NCI-H1417 (cell line): Measurements from ENCODE around the gene SEC14L1.
"Not testable (repeated sequence)": the region's sequence is repeated elsewhere in the genome, so short reads cannot be mapped to it uniquely, and the experiment has no call there.

Source experiments
- DNase-seq, 3 experiments: peaks; one replicate each; lab custom pipeline; 2025; lab: John Stamatoyannopoulos, UW

The SEC14L1 gene

DNA sequence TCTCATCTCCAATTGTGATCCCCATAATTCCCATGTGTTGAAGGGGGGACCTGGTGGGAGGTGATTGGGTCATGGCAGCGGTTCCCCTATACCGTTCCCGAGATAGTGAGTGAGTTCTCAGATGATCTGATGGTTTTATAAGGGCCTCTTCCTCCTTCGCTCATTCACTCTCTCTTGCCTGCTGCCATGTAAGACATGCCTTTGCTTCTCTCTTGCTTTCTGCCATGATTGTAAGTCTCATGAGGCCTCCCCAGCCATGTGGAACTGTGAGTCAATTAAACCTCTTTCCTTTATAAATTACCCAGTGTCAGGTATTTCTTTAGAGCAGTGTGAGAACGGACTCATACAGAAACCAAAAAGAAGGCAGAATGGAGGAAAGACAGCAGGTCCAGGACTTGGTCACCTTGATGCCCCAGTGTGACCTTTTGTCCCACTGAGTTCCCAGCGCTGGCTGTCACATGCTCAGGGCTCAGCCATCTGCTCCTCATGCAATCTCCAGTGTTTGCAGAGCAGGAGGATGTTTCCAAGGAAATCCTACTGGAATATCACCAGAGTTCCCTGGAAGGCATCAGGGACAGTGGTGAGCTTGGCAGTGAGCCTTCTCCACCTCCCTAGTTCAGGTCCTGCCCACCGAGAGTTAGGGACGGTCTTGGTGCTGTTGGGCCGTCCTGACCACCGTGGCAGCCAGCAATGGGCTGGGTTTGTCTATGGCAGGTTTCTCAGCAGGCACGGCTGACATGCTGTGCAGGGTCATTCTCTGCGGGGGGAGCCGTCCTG lies 96.7 kb downstream of the SEC14L1 start:
- DNase-seq, result no peak

- DNase-seq, result no peak
These were observed 100.2 kb downstream of the SEC14L1 start for GRCh38 chr17:77240976-77241375.

GRCh38 chr17:77242118-77242851 lies 101.5 kb downstream of the SEC14L1 start:
- peak in 2 of 3 experiments; percentile 90 to 93 for DNase-seq

DNA sequence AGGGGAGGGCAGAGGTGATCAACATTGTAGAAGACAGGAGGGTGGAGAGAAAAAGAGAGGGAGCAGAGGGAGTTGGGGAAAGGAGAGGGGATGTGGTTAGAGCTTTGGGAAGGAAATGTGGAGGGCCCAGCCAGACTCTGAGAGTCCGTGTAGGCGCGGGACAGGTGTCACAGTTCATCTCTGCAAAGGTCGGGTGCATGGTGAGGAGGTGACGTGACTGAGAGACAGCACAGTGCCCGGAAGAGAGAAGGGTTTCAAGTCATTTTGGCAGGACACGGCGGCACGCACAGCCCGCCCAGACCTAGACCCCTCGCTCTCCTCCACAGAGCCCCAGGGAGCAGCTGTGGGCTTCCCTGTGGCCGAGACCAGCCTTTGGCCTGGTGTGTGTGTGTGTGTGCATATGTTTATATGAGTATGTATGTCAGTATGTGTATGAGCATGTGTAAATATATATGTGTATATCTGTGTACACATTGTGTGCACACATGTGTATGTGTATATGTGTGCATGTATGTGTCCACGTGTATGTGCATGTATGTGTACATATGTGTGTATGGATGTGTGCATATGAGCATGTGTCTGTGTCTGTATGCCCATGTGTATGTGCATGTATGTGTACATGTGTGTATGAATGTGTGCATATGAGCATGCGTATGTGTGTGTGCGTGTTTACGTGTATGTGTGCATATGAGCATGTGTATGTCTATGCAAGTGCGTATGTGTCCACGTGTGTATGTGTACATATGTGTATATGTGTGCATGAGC lies 104.6 kb downstream of the SEC14L1 start:
- no peak for DNase-seq

DNA sequence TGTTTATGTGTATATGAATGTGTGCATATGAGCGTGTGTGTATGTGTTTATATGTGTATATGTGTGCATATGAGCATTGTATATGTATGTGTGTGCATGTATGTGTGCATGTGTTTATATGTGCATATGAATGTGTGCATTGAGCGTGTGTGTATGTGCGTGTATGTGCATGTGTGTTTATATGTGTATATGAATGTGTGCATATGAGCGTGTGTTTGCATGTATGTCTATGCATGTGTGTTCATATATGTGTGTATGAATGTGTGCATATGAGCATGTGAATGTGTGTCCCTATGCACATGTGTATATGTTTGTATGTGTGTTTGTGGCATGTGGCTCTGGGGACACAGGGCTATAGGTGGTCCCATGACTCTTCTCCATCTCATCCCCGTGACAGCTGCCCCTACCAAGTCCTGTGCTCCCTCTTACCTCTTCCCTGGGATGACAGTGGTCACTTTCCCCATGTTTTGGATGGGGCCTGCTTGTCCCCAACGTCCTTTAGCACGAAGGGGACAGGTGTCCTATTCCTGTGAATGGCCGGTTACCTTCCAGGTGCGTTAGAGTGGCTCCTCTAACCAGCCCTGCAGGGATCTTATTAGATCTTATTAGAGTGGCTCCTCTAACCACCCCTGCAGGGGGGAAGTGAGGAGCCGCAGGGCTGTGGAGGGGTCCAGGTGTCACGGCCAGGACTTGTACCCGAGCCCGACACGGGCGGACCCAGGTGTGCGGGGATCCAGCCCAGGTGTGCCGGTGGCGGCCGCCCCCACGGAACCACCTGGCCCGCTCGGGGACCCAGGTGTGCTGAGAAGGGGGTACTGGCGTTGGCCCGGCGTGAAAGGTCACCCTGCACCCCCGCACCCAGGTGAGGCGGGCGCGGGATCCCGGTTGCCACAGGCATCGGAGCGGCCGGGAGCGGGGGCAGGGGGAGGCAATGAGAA lies 105.6 kb downstream of the SEC14L1 start:
- peak in 2 of 3 experiments; percentile 62 to 65 for DNase-seq

DNA sequence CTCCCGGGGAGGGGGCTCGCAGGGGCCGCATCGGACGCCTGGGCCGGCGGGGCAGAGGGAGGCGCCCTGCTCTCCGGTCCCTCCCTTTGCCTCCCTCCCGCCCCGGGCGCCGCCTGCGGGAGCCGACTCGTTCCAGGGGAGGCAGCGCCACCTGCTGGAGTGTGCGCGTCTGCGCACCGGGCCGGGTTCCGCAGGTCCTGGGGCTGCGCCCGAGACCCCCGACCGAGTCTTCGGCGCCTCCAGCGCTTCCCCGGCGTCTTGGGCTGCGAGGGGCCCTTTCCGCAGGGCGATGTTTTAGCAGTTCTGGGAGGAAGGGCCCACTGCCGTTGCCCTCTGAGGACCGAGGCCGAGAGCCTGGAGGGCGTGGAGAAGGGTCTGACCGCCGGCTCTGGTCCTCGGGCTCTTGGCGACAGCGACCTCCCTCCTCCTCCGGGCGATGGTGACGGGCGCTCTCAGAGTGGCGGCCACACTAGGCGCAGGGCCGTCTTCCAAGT lies 106.3 kb downstream of the SEC14L1 start:
- DNase-seq, result peak; percentile 84 to 90 (median 87)

DNA sequence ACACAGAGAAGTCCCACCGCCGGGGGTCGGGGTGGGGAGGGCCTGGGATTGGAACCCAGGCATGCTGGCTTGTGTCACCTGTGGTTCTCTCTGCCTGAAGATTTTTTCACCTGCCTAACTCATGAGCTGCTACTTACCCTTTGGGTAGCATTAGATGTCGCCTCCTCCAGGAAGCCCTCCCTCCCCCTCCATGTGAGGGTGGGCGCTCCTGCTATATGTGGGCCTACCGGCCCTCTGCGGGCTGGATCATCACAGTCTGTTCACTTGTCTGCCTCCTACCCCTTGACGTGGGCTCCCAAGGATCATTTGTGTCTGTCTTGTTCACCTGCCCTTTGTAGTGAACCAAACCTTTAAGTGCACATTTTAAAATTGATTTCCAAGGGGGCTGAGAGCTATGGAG lies 106.8 kb downstream of the SEC14L1 start:
- DNase-seq, result no peak

GRCh38 chr17:77248216-77249114 lies 107.7 kb downstream of the SEC14L1 start:
- DNase-seq, result no peak

GRCh38 chr17:77251622-77252183 lies 110.9 kb downstream of the SEC14L1 start:
- no peak for DNase-seq

DNA sequence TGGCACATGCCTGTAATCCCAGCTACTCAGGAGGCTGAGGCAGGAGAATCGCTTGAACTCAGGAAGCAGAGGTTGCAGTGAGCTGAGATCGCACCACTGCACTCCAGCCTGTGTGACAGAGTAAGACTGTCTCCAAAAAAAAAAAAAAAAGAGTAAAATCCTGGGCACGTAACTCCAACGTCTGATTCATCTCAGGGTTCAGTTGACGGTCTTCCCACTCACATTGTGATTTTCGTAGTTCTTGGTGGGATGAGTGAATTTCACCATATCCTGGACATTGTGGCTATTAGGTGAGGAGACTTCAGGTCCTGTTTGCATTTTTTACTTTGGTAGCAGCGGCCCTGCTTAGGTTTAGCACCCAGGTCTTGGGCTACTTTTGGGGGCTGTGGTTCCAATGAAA lies 111.5 kb downstream of the SEC14L1 start:
- not testable (repeated sequence) for DNase-seq

DNA sequence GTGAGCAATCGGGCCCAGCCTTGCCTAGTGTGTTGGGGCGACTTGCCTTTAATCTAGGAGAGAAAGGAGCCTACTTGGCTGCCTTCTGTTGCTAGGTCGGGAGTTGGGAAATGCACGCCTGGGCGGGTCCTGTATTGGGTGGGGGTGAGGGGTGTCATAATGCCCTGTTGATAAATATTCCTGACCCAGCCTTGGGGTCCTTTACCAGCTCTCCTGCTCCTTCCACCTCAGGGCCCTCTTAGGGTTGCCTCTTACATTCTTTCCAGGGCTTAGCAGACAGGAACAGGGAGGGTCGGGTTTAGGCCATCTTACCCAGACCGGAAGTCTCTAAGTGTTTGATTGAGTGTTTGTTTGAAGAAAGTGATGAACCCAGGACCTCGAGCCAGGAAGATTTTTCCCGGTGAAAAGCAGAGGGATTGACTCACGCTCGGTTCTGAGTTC lies 112.9 kb downstream of the SEC14L1 start:
- DNase-seq, result no peak

DNA sequence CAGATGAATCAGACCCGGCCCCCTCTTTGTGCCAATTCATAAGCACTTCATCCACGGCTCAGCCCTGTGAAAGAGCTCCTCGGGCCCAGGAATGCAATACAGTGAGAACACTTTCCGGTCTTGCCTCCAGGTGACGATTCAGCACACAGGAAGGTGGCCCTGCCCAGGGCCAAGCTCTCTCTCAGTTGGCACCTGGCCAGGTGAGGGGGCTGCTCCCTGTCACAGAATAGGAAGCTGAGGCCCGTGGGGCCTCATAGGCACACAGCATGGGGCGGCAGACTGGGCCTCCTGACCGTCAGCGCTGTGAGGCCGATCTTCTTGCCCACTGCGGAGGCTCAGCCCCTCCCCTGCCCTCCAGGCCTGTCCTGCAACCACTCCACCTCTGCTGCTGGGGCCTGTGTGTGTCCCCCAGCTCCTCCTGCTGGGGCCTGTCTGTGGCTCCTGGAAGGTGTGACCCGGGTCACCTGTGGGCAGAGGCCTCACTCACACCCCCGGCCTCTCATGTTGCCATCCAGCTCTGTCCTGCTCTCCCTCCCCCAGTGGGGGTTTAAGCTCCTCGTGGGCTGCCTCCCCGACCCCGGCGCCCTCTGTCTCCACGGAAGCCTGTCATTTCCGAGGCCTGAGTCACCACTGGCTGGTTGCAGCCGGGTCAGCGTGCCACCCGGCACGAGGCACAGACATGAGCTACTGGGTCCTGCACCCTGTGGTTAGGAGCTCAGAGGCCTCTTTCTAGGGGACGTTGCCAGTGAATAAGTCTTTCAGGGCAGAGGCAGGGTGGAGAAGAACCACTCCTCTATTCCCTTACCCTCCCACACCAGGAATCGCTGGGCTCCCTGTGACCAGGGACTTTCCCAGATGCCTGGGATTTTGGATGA lies 114.4 kb downstream of the SEC14L1 start:
- DNase-seq, result peak in 2 of 3 experiments; percentile 76 to 87

DNA sequence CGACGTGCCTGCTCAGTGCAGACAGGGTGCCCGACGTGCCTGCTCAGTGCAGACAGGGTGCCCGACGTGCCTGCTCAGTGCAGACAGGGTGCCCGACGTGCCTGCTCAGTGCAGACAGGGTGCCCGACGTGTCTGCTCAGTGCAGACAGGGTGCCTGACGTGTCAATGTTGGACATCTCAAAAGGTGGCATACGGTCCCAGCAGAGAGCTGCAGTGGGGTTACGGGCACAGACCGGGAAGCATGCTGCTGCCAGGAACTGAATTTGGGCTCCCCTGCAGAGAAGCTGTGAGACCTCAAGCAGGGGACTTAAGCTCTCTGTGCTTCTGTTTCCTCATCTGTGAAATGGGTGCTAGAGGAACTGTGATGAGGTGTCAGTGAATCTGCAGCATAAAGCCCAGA lies 115.2 kb downstream of the SEC14L1 start:
- not testable (repeated sequence) for DNase-seq

DNA sequence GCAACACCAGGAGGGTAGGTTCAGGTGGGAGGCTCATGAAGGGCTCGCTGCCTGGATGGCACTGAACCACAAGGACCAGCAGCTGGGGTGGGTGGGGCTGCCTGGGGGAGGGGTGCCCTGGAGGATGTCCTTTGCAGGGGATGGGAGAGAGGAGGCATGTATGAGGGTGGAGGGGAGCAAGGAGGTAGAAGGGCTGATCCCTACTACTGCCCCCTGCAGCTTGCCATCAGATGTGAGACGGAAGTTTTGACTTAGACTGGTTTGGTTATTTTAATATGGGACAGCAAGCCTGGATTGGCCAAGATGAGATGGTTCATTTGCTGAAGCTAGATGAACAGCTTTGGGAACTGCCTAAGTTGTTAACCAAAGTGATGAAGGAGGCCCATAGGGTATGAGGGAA lies 115.9 kb downstream of the SEC14L1 start:
- DNase-seq, result peak in 2 of 3 experiments; percentile 48 to 63

DNA sequence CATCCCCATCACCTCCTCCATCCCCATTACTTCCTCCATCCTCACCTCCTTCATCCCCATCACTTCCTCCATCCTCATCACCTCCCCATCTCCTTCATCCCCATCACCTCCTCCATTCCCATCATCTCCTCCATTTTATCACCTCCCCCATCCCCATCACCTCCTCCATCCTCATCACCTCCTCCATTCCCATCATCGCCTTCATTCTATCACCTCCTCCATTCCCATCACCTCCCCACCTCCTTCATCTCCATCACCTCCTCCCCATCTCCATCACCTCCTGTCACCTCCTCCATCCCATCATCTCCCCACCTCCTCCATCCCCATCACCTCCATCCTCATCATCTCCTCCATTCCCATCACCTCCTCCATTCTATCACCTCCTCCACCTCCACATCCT lies 116.4 kb downstream of the SEC14L1 start:
- DNase-seq, result no peak

DNA sequence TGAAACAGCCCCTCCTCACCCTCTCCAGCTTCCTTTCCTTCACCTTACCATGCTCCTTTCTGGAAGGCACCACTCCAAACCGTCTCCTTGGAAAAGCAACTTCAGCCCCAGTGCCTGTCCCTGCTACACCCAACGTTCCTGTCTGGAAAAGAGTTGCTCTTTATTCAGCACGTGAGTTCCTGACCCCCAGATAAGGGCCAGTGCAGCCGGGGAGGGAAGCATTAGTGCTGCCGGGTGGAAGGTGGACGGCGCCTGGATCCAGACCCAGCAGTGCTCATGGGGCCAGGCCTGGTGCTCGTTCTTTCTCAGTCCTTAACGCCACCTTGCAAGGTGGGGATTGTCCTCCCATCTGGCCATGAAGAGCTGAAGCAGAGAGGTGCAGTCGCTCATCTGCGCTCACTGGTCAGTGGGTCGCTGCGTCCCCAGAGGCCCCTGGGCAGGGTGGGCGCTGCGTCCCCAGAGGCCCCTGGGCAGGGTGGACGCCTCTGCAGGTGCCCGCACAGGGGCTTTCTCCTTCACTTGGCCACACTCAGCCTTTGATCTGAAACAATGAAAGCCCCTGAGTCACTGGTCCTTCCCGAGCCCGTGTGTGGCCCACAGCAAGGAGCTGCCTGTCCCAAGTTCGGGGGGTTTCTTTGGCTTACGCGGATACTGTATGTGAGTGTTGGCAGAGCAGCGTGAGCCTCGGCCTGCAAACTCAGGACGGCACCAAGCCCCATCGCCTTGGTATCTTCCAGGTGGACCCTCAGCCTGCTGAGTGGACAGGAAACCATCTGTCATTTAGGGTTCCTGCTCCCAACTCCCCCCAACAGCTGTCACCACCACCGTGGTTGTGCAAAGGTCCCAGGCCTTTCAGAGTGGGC lies 117.1 kb downstream of the SEC14L1 start:
- DNase-seq, result no peak

GRCh38 chr17:77258638-77259037 lies 117.9 kb downstream of the SEC14L1 start:
- no peak for DNase-seq
